GM19025 (cell line): ENCODE data around the gene SIPA1.
A peak's percentile ranks its signal among the peaks of the same experiment; 100 is the strongest.
"Not testable (repeated sequence)": the region's sequence is repeated elsewhere in the genome, so short reads cannot be mapped to it uniquely, and the experiment has no call there.

ENCODE experiments used
- ATAC-seq: cut with Tn5 transposase; IDR thresholded peaks from one replicate; pipeline ENCODE4 v1.9.1; 2021; ENCODE audit warnings: mild to moderate bottlenecking, low read depth, moderate library complexity; ENCODE audit not compliant: unreplicated experiment

SIPA1 gene

DNA sequence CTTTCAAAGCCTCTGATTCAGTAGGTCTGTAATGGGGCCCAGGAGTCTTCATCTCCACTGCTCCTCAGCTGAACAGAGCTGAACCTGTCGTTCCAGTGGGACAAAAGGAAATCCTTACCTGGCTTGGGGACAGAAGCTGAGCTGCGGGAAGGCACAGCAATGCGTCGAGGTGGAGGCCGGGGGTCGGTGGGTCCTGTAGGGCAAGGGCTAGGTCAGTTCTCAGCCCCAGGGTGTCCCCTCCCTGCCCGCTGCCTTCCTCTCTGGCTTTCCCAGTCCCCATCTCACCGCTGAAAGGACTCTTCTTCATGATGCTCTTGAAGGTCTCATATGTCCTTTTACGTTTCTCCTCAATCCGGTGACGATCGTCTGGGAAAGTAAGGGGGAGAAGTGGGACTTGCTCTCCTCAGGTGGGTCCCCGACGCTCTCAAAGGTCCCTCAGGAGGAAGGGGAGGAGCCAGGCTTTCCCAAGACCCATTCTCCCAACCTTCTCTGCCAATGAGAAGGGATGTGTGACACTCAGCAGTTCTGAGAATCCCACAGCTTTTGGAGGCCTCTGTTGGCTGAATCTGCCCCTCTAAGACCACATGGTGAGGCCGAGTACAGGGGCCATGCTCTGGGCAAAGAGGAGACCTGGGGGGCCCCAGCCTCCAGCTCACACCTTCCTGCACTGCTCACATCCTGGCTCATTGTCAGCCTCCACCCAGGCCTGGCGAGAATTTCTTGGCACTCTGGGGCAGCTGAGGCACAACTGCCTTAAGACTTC is 17.9 kb downstream of the SIPA1 start:
- no peak for ATAC-seq

GRCh38 chr11:65657426-65657825 is 19.5 kb downstream of the SIPA1 start:
- ATAC-seq: no peak

GRCh38 chr11:65658174-65659021 is 20.5 kb downstream of the SIPA1 start:
- no peak for ATAC-seq

- ATAC-seq: no peak
These were observed 22.1 kb downstream of the SIPA1 start for GRCh38 chr11:65660038-65660437.

DNA sequence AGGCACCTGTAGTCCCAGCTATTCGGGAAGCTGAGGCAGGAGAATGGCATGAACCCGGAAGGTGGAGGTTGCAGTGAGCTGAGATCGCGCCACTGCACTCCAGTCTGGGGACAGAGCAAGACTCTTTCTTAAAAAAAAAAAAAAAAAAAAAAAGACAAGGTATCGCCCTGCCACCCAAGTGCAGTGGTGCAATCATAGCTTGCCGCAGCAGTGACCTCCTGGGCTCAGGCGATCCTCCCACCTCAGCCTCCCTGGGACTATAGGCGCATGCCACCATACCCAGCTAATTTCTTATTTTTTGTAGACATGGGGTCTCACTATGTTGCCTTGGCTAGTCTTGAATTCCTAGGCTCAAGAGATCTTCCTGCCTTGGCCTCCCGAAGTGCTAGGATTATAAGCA is 23.0 kb downstream of the SIPA1 start:
- ATAC-seq: not testable (repeated sequence)

DNA sequence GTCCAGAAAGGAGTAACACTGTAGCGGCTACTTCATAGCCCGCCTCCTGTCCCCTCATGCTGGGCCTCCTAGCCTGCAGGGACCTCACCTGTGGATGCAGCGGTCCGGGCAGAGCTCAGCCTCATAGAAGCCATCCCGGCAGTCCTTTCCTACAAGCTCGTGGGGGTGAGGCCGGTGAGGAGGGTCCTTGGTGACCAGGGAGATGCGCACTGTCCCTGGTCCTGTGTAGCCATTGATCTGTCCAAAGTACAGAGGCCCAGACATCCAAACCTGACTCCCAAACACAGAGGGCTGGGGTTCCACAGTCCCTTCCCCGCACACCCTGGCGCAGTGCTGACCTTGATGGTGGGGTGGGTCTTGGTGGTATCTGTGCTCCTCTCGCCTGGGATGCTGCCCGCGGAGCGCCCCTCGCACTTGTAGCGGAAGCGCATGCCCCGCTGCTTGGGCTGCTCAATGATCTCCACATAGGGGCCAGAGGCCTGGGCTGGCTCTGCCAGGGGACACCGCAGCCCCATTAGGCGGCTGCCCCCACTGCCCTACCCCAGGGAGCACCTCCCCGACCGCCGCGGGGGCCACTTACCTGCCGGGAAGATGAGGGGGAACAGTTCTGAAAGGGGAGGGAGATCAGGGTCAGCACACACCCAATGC is 23.8 kb downstream of the SIPA1 start:
- no peak for ATAC-seq

DNA sequence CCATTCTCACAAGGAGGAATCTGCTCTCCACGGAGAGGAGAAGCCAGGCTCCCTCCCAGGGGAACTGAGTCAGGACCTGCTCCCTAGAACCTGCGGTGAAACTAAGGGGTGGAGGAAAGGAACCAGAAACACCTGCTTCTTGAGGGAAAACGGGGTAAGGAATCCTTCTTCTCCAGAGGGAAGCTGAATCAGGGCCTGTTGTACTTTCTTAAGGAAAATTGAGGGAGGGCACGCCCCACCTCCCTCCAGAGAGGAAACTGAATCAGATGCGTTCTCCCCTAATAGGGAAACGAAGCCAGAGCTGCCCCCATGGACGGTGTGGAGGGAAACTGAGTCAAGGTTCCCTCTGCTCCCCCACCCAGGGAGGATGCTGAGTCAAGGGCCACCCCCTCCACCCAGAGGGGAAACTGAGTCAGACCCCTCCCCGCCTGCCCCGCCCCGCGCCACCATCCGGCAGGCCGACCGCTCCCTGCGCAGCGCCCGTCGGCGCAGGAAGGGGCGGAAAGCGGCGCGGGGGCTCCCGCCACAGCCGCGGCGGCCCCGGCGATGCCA is 24.4 kb downstream of the SIPA1 start:
- ATAC-seq: no peak

- ATAC-seq: peak; percentile 81
These were observed 25.1 kb downstream of the SIPA1 start, which contains the start of gene RELA for GRCh38 chr11:65662799-65663638. Gene RELA (minus strand): TSS chr11:65662916. CDS start chr11:65662832, 84 bp downstream.

DNA sequence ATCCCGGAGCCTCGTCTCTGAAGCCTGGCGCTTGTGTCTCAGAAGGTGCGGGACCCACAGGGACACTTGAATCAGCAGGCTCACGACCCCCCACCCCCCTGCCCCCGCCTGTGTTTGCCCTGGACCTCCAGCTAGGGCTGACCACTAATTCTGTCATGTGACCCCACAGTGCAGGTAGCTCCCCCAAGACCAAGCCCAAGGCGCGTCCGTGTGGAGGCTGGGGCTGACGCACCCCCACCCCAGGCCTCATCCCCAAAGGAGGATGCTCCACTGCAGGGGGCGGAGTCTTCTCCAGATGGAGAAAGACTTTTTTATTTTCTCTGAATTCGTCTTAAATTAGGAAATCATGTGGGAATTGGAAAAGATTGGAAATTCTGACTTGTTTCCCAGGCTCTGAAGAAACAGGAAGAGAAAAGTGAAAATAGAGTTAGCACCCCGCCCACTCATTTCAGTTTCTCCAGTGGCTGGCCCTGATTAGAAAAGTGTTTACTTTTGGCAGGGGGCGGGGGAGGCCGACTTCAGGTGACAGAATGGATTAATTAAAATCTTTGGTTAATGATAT is 25.8 kb downstream of the SIPA1 start:
- no peak for ATAC-seq

GRCh38 chr11:65672180-65672860 is 34.4 kb downstream of the SIPA1 start:
- ATAC-seq: no peak

- no peak for ATAC-seq
These were observed 35.1 kb downstream of the SIPA1 start for GRCh38 chr11:65672982-65673381.

DNA sequence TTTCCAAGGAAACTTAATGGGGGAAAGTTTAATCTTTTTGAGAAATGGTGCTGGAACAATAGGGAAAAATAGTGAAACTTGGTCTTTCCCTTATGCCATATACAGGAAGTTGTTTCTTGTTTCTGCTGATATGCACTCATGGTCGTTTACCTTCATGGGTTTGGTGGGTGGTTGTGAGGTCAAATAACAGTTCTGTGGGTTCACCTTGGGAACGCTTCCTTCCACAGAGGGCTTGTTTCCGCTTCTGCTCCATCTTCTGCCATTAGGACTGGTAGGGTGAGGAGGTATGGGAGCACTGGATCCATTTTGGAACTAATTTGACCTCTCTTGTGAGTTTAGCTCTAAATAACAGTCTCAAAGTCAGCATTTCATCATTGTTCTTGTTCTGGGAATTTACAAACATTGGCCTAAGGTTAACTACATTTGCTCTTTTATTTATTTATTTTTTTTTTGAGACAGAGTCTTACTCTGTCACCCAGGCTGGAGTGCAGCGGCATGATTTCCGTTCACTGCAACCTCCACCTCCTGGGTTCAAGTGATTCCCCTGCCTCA is 42.4 kb downstream of the SIPA1 start:
- no peak for ATAC-seq

GRCh38 chr11:65683480-65683879 is 45.6 kb downstream of the SIPA1 start:
- ATAC-seq: not testable (repeated sequence)

GRCh38 chr11:65685981-65686380 is 48.1 kb downstream of the SIPA1 start:
- ATAC-seq: no peak

DNA sequence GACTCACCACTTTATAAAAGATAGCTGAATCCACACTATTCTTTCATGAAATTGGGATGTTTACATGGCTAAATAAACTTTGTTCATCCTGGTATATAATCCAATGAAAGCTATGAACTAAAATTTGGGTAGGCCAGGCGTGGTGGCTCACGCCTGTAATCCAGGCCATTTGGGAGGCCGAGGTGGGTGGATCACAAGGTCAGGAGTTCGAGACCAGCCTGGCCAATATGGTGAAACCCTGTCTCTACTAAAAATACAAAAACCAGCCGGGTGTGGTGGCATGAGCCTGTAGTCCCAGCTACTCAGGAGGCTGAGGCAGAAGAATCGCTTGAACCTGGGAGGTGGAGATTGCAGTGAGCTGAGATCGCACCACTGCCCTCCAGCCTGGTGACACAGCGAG is 53.9 kb downstream of the SIPA1 start:
- not testable (repeated sequence) for ATAC-seq

DNA sequence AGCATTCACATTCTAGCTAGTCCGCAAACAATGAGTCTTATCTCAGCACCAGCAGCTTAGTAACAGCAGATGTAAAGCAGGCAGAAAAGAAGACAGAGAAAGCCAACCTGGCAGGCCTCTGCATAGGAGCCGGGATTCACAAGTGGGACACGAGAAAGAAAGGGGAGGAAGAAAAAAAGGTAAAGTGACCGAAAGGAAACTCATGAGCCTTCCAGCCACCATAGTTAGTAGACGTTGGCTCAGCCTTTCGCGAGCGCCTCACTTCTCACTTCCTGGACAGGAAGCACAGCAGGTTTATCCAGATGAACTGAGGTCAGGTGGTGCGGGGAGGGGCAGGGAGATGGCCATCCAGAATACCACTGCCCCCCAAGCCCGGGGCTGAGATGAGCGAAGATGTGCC is 54.5 kb downstream of the SIPA1 start:
- ATAC-seq: no peak

- ATAC-seq: no peak
These were observed 57.7 kb downstream of the SIPA1 start for GRCh38 chr11:65695459-65696241.
